Purkinje cell (primary cell): Measurements from ENCODE around the gene SMAGP. TPM values are rescaled to one million over a fixed set of nuclear protein-coding genes. Genes with fewer than 3 reads are reported as not detected.

Experiments
- polyA plus RNA-seq: library from polyadenylated mRNA; unstranded; fragments of >200 nt; fragmentation: Nextera tagmentation; gene quantifications from 2 replicates; pipeline ENCODE4 v1.2.1, GENCODE V29; 2014

SMAGP gene, protein sequence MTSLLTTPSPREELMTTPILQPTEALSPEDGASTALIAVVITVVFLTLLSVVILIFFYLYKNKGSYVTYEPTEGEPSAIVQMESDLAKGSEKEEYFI
- 1.5 TPM in 1 of 2 replicates, not detected in the other for polyA plus RNA-seq

DNA sequence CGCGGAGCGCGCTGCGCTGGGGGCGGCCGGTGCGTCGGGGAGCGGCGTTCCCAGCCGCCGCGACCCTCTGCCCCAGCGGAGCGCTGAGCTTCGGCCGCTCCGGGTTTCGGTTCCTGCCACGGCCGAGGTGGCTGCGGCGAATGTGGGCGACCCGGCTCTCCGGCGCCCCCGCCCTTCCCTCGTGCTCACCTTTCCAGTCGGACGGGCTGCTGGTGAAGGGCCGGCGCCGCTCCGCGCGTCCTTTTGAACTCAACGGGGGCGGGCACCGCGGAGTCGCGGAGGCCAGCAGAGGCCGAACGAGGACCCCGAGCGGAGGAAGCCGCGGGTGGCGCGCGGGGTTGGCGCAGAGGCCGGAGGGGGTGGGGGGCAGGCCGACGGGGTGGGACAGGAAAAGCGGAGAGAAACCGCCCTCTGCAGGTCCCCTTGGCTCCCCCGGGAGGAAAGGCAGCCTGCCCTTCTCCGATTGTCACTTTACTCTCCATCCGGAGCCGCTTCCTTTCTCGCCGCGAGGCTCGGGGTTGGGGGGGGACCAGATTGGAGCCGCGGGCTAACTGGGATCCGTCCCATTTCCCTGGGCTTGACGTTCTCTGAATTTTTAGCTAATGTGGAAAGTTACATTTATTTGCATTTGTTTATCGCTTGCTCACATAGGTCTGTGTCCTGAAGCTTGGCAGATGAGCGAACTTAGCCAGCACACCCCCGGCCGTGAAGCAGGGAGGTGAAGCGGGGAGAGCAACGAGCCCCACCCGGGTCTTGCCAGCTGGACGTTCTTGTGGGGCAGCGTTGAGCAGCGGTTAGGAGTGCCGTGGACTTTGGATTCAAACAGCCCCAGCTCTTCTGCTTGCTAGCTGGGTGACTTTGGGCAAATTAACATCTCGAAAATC, at the start of gene SMAGP:
Gene SMAGP (minus strand): TSS at position 349 of the 884 bp plus-strand sequence. CDS start 1,137 bp downstream, outside the sequence.

GRCh38 chr12:51238510-51239334, 31.5 kb downstream of the SMAGP start, which contains the start of gene DAZAP2:
Gene DAZAP2 (plus strand): TSS chr12:51238826. CDS start chr12:51238908, 82 bp downstream.

GRCh38 chr12:51217968-51218606, 52.1 kb downstream of the SMAGP start, which contains the start of gene POU6F1:
Gene POU6F1 (minus strand): TSS chr12:51218062. CDS start chr12:51206836, 11,226 bp downstream.

Other genes with a start within 250 kb of the SMAGP start
- gene SLC11A2, start 244.0 kb downstream of the SMAGP start, polyA plus RNA-seq, result 38.0 and 52.9 TPM in 2 replicates
- gene LETMD1, start 222.1 kb downstream of the SMAGP start, polyA plus RNA-seq, result 36.8 and 37.9 TPM in 2 replicates
- 37.9 and 39.7 TPM in 2 replicates for gene CSRNP2, start 186.8 kb downstream of the SMAGP start, polyA plus RNA-seq
- gene TFCP2, start 97.3 kb downstream of the SMAGP start, polyA plus RNA-seq, result 15.4 and 19.0 TPM in 2 replicates
- gene POU6F1, start 52.4 kb downstream of the SMAGP start, polyA plus RNA-seq, result 1.5 and 4.9 TPM in 2 replicates
- gene DAZAP2, start 31.6 kb downstream of the SMAGP start, polyA plus RNA-seq, result 103 and 117 TPM in 2 replicates
- gene BIN2, start 53.8 kb upstream of the SMAGP start, polyA plus RNA-seq, result not detected in 2 replicates
- 0.52 TPM in 1 of 2 replicates, not detected in the other for gene CELA1, start 76.3 kb upstream of the SMAGP start, polyA plus RNA-seq
- not detected in 2 replicates for gene GALNT6, start 121.0 kb upstream of the SMAGP start, polyA plus RNA-seq
- 41.2 and 41.7 TPM in 2 replicates for gene SLC4A8, start 154.4 kb upstream of the SMAGP start, polyA plus RNA-seq